ENCODE data around the gene RAD51B.

- TF ChIP-seq CHCHD3 (CRISPR knock-in tag; IDR thresholded peaks at IDR 0.05) (no peak), ZNF766 (CRISPR knock-in tag; conservative IDR thresholded peaks at IDR 0.05) (no peak), CCNT2 (IDR thresholded peaks at IDR 0.05; ENCODE audit: borderline replicate concordance, extremely low read depth, insufficient read length, low read depth, low read length) (no peak), PRPF4 (IDR thresholded peaks at IDR 0.05; ENCODE audit: insufficient read depth, low read depth, low read length, poor library complexity, severe bottlenecking) (no peak), SMARCA4 (IDR thresholded peaks at IDR 0.05) (no peak), EZH2 (IDR thresholded peaks at IDR 0.05; ENCODE audit: borderline replicate concordance, low read depth, low read length) (no peak), HMG20B (CRISPR knock-in tag; IDR thresholded peaks at IDR 0.05) (no peak), CTCF (IDR thresholded peaks at IDR 0.05 in 2 of 3, conservative IDR thresholded peaks at IDR 0.05 in 1 of 3; ENCODE audit: insufficient read depth in 2 of 3, low read depth in 1 of 3, low read length in 3 of 3) (no peak), POLR2A (conservative IDR thresholded peaks at IDR 0.05) (no peak), KDM1A (IDR thresholded peaks at IDR 0.05) (no peak), ETV6 (IDR thresholded peaks at IDR 0.05; ENCODE audit: borderline replicate concordance in 1 of 2, low read depth in 2 of 2, low read length in 1 of 2) (no peak), ETV6 (CRISPR knock-in tag; IDR thresholded peaks at IDR 0.05; ENCODE audit: borderline replicate concordance) (no peak), ZFP36 (IDR thresholded peaks at IDR 0.05; ENCODE audit: low read depth, low read length, partially characterized antibody) (no peak), CREB1 (IDR thresholded peaks at IDR 0.05) (no peak), CREB1 (CRISPR knock-in tag; IDR thresholded peaks at IDR 0.05) (no peak)
- TF ChIP-seq, protein P1, sequence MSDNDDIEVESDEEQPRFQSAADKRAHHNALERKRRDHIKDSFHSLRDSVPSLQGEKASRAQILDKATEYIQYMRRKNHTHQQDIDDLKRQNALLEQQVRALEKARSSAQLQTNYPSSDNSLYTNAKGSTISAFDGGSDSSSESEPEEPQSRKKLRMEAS (CRISPR knock-in tag; IDR thresholded peaks at IDR 0.05), result no peak
Measured at GRCh38 chr14:68346556-68347343, 527.2 kb downstream of the RAD51B start.

Data from K562 (cell line).